HG02852 (cell line): ENCODE measurements around the gene MYO18B.

ENCODE experiments used
- ATAC-seq: cut with Tn5 transposase; IDR thresholded peaks from one replicate; pipeline ENCODE4 v1.9.1; 2021; ENCODE audit warnings: mild to moderate bottlenecking, moderate library complexity; ENCODE audit not compliant: unreplicated experiment

The MYO18B gene

DNA sequence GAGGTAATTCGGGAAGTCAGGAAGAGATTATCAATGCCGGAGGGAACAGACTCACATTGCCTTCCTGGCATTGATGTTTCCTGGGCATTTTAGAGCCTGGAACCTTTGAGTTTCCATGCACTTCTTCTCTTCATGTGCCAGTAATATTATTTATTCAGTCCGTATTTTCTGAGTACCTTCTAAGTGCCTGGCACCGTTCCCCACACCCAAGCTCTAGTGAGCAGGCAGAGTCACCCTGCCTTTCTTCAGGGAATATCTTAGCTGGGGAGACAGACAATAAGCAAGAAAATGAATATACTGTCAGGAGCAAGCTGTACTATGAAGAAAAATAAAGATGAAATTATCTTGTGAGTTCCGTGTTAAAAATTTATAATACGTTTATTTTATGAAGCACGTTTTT lies 291.1 kb downstream of the MYO18B start:
- no peak for ATAC-seq

DNA sequence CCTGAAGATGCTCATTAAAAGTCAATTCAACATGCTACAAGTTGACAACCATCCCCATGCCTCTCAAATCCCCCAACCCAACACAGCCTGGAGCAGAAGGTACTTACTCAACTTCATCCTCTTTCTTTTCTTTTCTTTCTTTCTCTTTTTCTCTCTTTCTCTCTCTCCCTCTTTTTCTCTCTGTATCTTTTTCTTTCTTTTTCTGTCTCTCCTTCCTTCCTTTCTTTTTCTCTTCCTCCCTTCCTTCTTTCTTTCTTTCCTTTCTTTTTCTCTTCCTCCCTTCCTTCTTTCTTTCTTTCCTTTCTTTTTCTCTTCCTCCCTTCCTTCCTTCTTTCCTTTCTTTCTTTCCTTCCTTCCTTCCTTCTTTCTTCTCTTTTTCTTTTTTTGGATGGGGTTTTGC lies 291.6 kb downstream of the MYO18B start:
- no peak for ATAC-seq

DNA sequence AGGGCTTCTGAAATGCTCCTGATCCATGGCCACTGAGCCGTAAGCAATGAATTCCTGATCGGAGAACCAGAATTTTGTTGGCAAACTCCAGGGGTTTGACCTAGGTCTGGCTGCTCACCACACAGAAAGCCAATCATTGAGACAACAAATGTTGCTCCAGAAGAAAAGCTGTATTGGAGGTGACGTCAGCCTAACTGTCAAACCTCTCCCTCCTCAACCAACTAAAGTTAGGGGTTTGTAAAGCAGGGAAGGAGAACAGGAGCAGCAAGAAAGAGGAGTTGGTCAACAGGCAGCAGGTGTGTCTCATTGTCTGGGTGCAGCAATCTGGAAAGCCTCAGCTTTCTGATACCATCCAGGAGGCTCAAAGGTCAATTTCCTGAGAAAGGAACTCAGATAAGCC lies 293.5 kb downstream of the MYO18B start:
- no peak for ATAC-seq

DNA sequence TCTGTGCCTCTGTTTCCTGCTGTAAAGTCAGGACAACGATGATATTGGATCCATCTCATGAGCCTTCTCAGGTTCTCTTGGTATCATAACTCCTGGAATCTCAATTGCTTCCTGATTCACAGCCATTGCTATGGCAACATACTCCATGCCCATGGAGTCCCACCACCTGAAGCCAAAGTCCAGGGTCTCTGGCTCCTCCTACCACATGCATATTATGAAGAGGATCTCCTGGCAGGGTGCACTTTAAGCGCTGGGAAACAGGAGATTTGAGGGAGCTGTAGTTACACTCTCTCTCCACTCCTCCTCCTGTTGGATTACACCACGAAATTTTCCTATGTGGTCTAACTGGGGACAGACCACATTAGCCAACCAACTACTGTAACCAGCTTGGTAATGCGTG lies 296.4 kb downstream of the MYO18B start:
- no peak for ATAC-seq

DNA sequence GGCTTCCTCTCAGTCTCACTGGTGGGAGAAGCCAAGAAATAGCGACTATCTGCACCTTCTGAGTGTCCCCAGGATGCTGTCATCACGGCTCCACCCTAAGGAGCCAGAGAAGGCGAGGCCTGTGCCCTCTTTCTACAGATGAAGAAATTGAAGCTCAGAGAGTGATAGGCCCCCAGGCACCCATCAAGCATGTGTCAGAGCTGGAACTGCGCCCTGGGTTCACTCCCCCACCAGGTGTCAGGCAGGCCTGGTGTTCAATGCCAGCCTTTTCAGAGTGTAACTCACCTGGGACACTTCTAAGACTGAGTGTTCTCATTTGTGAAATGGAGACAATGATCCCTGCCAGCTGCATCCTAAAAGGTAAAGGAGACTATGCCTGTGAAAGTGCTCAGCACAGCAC lies 299.9 kb downstream of the MYO18B start:
- no peak for ATAC-seq

DNA sequence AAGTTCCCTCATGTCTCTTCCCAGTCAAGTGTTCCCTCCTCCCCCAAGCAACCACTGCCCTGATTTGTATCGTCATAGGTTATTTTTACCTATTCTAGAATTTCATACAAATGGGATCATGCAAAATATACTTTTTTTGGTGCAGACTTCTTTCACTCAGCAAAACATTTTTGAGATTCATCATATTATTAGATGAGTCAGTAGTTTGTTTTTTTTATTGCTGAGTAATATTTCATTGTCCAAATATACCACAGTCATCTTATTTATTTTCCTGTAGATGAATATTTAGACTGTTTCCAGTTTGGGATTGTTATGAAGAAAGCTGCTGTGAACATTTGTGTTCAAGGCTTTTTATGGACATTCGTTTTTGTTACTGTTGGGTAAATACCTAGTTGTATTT lies 301.0 kb downstream of the MYO18B start:
- ATAC-seq: no peak

DNA sequence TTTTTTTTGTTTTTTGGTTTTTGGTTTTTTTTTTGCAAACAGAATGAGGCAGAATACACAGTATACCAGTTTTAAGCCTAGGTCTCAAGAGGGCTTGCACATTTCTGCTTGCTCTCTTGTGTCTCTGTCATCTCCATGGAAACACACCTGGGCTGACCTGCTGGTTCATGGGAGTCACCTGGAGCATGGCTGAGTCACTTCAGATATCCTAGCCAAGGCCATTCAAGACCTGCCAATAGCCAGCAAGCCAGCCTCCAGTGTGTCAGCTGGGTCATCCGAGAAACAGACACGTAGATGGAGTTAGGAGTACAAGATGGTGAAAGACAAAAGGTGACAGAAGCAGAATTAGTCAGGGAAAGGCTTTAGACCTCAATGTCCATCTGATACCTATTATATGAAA lies 303.1 kb downstream of the MYO18B start:
- ATAC-seq: no peak

DNA sequence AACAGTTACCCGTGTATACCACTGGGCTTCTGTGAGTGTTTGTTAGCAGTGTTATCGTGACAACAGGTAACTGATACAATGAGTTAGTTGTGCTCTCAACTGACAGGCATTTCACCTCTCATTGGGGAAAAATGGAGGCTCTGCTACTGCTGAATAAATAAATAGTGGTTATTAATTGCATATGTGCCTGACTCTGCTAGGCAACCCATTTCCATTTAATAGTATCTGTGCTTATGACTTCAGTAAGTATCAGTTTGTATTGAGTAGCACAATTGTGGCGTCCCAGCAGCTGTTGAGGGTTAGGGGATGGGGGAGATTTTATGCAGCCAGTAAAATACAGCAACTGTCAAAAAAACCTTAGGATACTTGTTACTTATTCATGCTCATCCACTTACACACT lies 303.9 kb downstream of the MYO18B start:
- ATAC-seq: no peak

DNA sequence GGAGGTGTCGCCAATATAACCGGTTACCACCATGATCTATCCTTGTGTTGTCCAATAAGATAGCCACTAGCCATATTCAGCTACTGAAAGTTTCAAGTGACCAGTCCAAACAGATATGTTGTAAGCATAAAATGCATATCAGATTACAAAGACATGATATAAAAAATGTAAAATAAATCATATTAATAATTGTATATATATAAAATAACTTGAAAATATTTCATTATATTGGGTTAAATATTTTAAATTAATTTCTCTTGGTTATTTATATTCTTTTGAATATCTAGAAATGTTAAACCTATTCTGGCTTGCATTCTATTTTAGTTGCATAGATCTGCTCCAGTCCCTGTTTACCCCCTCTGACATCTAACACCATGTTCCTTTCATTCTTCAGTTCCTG lies 305.5 kb downstream of the MYO18B start:
- ATAC-seq: no peak

DNA sequence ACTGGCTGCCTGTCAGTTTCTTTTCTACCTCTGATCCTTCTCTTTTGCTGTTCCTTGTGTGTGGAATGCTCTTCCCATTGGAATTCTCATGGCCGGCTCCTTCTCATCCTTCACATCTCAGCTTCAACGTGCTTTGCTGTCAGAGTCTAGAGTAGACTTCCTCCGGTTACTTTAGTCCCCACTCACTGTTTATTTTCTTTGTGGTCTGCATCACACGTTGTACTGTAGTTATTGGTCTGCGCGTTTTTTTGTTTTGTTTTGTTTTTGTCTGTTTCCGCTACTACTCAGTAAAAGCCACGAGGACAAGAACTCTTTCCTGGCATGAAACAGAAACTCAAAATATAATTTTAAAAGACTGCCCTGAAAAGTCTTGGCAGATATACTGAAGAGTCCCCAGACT lies 305.9 kb downstream of the MYO18B start:
- ATAC-seq: no peak

DNA sequence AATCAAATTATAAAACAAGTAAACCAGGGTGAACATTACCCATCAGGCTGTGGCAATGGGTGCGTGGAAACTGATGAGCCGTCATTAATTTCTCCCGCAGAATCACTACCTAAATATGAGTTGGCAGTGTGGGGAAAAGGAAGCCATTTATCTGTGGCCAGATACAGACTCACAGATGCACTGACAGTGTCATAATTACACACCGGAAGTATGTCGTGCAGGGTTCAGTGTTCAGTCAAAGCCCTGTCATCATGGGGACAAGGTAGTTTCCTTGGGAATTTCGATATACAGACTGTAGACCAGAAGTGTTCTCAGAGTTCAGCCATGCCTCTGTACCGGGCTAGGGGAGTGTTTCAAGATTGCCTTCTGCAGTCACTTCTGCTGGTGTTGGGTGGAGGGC lies 308.1 kb downstream of the MYO18B start:
- ATAC-seq: no peak

DNA sequence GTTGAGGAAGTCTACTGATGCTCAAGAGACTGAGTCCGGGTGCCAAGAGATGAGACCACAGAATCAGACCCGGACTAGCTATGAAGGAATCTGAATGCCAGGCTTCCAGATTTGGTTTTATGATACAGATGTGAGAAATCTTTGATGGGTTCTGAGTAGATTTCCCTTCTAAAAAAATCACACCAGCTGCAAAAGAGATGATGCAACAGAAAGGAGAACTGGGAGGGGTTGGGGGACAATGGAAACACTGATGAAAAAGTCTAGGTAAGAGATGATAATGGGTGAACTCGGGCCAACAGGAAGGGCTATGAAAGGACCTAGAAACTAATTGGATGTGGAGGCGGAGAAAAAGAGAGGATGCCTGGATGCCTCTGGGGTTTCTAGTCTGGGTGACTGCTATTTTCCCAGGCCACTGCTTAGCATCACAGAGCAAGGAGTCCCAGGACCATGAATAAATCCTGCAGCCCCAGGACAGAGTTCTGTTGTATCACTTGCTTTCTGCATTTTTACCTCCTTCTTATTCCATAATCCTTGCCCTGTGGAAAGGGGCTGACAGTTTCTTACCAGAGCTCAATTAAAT lies 311.8 kb downstream of the MYO18B start:
- ATAC-seq: no peak

DNA sequence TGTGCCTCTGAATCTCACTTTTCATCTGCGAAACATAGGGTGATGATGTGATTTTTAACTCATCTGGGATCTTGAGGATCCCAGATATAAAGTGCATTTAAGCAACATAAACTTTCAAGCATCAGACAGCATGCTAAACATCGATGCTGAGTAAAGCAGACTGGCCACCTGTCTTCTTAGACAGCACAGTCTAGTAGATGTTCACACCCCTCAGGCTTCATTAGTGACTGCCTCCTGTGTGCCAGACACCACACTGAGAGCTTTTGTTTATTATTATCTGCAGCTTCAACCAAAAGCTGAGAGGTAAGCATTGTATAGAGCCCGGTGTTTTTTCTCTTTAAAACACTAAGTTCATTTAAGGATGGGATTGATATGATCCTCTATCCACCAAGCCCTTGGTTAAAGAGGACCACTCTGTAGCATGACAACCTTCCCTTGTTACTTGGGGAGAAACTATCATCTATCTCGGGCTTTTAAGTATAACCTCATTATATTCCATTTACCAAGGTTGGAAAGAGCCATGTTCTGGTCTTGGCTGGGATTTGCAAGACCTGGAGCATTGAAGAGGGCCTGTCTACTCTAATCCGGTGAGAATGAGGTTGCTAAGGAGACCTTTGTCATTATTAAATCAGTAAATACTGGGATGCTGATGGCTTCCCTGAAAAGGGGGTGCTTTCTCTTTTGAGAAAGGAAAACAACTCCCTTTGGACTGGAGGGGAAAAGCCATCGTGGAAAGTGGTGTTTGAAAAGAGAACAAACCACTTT lies 313.0 kb downstream of the MYO18B start:
- ATAC-seq: no peak

DNA sequence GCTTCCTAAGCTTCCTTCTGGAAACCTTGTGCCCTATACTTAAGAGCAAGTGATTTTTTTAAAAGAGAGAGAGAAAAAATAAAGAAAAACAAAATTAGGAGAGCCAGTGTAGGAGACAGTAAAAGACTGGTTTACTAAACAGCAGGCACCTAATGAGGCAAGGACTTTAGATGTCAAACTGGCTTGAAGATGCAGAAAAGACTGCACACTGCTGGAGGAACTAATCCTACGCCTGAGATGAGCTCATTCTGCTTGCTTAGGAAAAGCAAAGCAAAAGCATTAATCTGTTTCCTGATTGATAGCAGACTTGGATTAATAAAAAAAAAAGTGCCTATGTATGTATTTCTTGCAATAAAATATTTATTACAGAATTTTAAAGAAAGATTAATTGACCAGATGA lies 313.7 kb downstream of the MYO18B start:
- ATAC-seq: no peak

DNA sequence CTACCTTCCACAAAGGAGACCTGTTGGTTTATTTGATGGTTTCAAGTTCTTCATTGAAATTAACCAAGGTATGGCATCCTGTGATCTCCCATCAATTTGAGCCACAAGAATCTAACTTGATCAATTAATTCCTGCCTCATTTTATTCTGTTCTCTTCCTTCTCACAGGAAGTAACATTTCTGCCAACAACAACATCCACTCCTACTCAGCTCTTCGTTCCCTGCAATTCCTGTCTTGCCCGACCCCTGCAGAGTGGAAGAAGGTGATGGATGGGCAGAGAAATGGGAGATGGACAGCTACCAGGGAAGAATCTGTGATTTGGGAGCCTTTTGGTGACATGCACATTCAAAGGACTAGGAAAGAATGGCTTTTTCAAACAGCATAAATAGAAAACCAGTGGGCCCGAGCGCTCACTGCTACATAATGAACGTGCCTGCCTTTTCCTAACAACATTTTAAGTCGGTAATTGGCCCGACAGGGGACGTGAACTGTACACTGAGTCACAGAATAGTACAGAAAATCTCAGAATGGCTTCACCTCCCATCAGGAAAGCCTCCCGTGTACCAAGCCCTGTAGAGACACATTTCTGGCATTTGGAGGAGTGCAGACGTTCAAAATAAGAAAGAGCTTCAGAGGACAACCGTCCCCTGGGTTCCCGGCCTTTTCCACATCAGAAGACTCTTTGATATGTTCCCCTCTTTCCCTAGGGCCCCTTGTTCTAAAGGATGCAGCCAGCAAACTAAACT lies 314.6 kb downstream of the MYO18B start:
- ATAC-seq: no peak

DNA sequence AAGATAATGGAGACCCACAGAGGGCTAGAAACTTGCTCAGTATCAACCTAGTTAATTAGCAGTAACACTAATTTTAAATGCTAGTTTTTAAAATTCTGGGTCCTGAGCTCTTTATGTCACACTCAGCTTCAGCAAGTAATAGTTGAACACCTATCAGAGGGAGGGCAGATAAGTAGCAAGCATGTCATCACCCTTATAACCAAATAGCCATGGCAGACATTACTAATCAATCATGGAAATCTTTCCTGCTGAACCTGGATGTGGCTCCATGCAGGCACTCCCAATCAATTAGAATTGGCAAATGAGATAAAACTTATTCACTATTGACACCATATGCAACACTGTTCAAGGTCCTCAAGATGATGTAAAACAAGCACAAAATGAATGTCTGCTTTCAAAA lies 315.7 kb downstream of the MYO18B start:
- ATAC-seq: no peak

DNA sequence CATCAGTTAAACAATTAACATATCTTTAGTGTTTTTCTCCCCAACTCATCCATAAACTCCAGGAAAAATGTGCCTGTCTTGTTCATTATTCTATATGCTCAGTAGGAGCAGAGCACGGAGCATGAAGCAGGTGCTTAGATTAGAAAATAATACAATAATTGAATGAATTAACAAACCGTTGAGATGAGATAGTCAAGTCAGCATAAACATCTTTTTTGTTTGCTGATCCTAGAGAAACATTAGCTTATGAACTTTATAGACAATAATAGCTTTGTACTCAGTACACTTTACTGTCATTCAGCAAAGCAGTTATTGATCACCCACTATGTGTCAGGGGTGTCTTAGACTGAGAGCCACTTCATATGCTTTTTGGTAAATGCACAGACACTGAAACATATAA lies 322.1 kb downstream of the MYO18B start:
- ATAC-seq: no peak

DNA sequence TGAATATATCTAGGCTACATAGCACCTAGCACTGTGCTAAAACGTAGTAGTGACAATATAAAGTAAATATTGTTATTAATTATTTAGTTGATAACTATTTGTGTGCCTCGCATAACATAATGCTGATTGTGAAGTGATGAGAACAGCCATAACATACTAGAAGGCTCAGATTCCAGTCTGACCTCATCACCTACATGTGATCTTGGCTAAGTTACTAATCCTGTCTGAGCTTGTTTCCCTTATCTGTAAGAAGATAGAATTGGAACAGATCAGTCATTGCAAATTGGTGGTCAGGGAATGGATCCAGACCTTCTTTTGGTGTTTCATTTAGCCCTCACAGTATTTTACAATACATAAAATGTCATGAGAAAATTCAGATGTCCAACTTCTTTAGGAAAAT lies 323.9 kb downstream of the MYO18B start:
- ATAC-seq: no peak

DNA sequence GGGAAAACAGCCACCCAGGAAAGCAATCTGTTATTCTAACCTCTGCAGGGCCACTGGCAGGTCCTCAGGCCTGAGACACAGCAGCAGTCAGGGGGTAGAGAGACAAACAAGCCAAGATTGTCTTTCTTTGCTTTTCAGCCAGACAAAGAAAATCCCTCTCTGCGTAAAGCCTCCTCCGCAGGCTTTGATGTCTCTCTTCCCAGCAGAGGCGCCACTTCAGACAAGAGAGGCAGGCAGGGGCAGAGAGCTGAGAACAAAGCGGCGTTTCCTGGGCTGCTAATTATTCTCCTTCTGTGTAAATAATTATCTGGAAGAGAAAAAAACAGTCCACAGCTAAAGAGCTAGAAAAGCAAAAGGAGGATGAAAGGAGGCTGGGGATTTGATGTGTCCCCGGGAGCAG lies 324.5 kb downstream of the MYO18B start:
- no peak for ATAC-seq

DNA sequence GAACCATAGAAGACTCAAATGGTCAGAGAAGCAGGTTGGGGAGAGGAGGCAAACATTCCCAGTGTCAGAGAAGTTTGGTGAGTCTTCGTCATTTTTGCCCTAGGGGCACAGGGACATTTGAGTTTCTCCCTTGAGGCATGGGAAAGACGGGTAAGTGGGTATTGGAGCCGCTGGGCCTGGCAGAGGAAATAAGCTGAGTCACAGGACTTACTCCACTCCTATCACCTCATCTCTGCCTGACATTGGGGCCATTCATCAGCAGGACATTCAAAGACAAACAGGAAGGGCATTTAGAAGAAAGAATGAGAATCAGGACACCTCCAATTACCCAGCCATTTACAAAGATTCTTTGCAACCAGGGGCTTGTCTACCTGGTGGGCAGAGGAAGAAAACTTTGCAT lies 326.6 kb downstream of the MYO18B start:
- ATAC-seq: no peak

DNA sequence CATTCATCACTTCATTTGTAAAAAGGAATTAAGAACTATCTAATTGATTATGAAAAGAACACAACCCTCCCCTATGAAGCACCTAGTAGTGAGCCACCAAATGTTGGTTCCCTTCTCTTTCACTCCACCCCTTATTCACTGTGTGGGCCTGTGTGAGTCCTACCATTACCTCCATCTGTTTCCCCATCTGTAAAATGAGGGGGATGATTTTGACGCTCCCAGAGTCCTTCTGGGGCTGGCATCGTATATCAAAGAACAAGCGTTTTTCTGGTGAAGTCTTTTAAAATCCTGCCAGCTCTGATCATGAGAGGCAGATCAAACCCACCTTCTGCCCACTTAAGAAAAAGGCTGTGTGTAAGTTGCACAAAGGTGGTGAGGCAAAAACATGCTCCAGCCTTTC lies 330.6 kb downstream of the MYO18B start:
- ATAC-seq: no peak

DNA sequence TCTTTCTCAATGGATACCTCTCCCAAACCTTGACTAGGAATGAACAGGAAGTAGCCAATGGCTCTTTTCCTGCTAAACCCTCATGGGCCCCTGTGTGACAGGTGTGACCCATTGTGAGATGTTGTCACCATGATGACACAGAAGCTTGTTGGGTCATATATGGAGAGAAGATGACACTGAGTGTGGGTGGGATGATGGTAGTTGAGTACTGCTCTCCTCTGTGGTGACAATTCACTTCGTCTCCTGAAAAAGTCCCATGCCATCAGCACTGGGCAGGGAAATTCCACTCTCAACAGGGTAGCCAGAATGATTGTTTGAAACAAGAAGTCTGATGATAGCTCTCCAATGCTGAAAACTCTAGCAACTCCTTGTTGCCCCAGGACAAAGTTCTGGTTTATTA lies 333.3 kb downstream of the MYO18B start:
- ATAC-seq: no peak
